NCI-H2081 (cell line): ENCODE results near the gene COL4A1.

Experiments used
- DNase-seq, 2 experiments: peaks; one replicate each; lab custom pipeline; 2025; lab: John Stamatoyannopoulos, UW

Gene COL4A1

DNA sequence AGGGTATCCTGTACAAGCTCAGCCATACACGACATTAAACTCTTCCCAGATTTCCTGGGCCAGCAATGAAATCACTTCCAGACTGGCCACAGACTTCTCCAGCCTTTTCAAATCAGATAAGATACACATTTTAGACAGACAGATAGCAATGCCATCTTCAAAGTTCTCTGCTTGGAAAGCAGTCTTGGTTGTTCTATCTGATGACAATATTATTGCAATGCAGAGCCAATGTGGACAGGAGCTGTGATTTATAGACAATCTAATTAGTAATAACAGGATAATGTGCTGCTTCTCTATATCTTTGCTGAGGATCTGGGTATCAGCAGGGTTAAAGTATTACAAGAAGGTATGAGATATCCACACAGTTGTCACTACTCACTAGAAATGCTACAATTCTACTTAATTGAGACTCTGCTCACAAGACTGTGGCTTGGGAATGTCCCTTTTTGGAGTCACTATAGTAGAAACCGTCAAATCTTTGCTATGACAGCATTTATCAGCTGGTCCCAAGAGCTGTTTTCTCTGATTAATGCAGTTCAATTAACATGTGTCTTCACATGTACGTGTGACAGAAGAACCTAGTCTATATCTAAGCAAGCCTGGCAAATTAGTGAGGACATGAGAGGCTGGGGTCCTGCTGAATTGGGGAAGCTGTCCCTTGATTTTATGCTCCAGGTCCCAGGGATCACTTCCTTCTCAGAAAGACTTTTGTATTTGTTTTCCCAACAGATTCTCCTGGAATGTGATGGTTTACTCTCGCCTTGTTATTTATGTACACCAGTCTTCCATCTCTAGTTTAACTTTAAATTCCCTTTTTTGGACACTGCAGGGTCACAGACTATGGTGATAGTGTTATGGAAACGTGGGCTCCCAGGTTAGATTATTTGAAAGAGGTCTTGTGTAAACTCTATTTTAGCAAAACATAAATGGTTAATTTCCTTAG is 68.8 kb downstream of the COL4A1 start:
- DNase-seq: no peak

DNA sequence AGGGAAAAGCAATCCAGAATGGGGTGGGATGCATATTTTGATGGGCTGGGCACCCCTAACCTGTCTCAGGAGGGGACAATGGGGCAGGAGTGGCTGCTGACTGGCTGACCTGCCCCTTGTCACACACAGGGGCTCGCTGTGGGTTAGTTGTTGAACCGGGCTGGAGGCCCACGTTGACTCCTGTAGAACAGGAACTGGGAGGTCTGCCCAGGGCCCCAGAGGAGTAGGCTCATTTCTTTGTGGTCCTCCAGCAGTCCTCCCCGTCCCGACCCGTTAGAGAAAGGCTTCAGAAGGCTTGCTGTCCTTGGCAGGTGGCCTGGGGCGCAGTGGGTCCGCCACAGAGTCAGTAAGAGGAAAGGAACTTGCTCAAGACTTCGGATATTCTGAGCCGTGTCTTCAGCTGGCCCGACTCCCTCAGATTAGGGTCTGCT is 70.1 kb downstream of the COL4A1 start:
- DNase-seq: no peak

GRCh38 chr13:110236431-110236830 is 70.5 kb downstream of the COL4A1 start:
- no peak for DNase-seq

DNA sequence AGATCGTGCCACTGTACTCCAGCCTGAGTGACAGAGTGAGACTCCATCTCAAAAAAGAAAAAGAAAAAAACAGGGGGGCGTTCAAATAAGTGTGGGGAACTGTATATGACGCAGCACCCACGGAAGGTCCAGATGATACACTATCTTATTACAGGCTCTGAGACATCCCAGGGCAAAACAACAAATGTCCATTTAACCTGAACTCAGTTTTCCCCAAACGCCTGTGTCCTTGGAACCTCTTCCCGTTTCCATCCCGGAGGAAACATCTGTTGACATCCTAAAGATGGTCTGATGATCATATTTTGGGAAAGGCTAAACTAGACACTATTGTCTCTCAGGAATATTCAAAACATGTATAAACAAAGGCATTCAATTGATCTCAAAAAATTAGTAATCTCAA is 72.4 kb downstream of the COL4A1 start:
- DNase-seq: no peak

GRCh38 chr13:110233951-110234280 is 73.0 kb downstream of the COL4A1 start:
- DNase-seq: no peak

GRCh38 chr13:110233181-110233950 is 73.6 kb downstream of the COL4A1 start:
- DNase-seq: no peak

- DNase-seq: no peak
Observed at GRCh38 chr13:110232756-110233155, 74.2 kb downstream of the COL4A1 start.

GRCh38 chr13:110232142-110232541 is 74.8 kb downstream of the COL4A1 start:
- no peak for DNase-seq

- DNase-seq: no peak
Observed at GRCh38 chr13:110231348-110232047, 75.5 kb downstream of the COL4A1 start.

DNA sequence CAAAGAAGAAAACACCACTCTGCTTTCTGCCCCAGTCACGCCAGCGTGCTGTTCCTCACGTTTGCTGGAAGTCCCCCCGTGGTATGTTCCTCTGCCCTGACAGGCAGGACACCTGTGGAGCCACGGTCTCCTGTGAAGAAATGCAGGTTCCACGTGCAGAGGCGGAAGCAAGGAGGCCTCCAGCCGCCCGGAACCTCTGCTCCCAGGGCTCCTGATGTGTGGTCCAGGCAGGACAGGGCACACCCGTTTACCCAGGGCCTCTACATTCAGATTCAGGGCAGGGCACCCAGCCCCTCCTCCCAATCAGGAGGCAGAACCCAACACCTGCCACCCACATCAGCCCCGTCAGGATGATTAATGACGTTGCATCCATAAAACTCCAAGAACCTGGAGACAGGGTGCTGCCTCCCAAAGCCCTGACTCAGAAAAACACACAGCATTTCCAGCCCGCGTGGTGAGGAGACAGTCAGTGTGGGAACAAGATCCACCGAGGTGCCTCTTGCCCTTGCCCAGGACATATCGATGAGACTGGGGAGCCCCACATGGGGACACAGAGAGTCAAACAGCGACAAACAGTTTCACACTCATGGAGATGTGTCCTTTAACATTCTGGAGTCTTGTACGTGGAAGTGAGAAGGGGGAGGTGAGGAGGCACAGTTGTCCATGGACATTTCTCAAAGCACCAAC is 76.2 kb downstream of the COL4A1 start:
- DNase-seq: no peak

DNA sequence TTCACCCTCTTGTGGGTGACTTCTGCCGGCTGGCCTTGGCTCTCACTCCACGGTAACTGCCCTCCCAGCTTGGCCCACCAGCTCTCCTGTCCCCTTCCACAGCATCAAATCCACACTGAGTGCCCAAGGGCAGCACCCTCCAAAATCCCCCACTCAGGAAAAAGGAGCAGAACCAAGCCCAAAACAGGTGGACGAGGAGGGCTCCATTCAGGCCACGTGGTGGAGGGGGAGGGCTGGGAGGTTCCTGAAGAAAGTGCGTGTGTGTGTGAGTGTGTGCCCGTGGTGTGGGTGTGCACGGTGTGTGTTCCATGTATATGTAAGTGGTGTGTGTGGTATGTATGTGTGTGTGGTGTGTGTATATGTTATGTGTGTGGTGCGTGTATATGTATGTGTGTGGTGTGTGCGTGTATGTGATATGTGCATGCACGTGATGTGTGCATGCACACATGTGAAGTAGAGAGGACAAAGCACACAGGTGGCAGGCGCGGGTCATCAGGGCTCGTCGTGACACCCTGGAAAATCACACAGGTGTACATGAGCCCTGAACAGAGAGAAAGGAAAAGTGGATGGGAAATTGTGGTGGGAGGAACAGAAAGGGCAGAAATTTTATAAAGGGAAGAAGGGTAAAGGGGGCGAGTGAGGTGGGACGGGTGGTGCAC is 76.9 kb downstream of the COL4A1 start:
- DNase-seq: no peak

- no peak for DNase-seq
Observed at GRCh38 chr13:110228936-110229904, 77.7 kb downstream of the COL4A1 start.

DNA sequence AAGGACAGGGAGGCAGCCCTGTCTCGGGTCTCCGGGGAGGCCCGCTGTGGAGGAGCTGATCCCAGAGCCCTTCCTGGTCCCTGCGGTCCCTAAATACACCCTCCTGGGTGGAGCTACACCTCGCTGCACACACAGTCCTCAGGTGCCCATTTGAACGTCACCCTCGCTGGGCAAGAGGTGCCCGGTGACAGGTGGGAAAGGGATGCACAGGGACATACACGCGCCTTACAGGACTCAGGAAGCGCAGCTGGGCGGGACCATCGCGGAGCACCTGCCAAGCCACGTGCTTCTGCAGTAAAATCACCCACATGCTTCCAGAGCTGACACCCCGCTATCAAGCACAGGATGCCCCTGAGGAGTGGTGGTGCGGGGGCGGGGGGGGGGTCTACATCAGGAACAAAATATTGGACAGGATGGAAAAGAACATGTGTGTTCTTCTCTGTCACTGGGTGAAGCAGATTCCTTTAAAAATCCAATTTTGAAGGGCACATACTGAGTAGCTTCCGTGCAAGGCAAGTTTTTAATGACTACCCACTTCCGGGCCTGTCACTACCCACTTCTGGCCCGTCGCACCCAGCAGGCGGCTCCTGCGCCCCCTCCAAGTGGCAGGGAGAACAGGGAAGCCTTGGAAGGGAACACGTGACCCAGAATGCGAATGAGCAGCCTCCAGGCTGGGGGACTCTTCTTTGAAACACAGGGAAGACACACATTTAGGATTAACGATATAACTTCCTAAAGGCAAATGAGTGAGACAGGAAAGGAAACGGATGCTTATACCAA is 78.9 kb downstream of the COL4A1 start:
- DNase-seq: no peak

- no peak for DNase-seq
Observed at GRCh38 chr13:110227416-110227815, 79.5 kb downstream of the COL4A1 start.

DNA sequence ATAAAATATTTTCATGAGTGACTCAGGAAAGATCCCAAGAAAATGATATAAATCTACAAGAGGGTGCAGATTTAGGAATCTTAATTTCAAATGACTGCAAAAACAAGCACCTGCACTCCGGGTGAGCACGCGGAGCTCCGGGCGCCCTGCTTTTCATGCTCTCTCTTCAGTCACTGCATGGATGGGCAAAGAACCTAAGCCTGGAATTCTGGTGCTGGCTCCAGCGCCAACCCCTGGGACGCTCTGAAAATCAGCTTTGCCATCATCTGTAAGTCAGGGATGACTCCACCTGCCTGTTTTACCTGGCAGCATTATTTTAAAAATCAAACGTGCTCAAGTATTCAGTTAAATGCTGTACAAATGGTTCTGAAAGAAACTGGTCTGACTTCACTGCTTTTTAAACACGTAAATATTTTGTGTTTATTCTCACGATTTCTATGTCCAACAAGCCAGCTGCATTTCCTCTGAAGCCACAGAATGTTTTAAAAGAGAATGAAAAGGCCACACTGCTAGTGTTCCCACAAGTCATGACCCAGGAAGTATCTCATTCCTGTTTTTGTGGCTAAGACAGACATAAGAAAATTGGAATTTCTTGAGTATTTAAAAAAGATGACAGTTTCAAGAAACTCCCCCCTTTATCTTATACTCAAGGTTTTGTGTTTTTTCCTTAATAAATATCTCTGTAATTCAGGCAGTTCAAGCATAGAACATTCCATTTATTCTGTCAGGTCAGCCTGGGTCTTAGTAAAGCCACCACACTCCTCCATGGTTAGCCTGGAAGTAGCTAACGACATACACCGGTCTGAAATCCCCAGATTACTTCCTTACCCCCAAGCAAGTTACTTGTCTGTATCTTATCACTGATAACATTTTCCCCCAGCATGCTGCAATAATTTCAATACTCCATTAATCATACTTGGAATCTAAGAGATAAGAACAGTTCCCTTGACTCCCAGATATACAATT is 81.1 kb downstream of the COL4A1 start:
- no peak for DNase-seq

DNA sequence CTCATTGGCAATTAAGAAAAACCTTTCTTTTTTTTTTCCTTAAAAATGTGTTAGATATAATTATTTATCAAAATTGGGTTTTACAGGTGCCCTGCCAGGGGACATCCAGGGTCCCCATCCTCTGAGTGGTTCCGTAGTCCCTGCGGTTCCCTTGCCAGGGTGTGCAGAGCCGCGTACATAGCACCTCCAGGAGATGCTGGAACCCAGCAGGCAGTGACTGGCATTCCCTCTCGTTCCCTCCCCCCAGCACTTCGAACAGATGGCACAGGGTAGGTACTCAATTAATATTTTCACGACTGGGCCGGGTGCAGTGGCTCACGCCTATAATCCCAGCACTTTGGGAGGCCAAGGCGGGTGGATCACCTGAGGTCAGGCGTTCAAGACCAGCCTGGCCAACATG is 82.0 kb downstream of the COL4A1 start:
- no peak for DNase-seq

GRCh38 chr13:110224519-110224918 is 82.4 kb downstream of the COL4A1 start:
- DNase-seq: no peak

DNA sequence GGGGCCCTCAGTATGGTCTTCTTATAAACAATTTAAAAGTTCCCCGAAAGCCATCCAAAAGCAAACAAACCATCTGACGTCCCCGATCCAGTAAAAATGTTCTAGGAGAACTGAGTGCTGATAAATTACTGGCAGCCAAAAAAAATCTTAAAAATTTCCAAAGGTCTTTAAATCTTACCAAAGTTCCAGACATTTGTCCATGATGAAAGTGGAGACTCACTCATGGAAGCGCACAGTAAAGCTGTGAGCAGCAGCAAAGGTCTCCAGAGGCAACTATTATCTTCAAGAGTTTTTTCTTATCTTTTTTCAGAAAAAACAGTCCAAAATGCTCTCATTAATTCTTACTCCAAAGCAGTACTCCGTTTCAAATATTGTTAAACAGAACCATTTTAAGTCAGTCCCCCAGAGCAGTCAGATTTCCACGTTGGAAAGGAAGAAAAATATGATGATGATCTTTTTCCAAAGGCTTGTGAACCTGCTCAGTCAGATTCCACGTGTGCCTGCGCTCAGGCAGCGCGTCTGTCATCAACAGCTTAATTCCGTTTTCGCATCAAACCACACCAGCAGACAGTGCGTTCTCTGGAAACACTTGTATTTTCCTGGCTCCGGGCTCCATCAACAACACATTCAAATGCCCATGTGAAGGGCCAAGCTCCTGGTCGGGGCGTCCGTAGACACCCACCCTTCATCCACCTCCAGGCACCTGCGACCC is 85.4 kb downstream of the COL4A1 start:
- no peak for DNase-seq
